Activated naive CD4-positive, alpha-beta T cell treated with anti-CD3 and anti-CD28 coated beads, Interleukin-2, amount 50 U/mL, for 24 hours (primary cell): Measurements from ENCODE around the gene PDAP1.
A peak's percentile ranks its signal among the peaks of the same experiment; 100 is the strongest.
"Not testable (repeated sequence)": the region's sequence is repeated elsewhere in the genome, so short reads cannot be mapped to it uniquely, and the experiment has no call there.

Source experiments
- H3K27ac Mint-ChIP-seq: one replicate; pipeline ENCODE4 v1.8.0; 2021; ENCODE audit warnings: mild to moderate bottlenecking, mixed read lengths
- H3K27me3 Mint-ChIP-seq: one replicate; pipeline ENCODE4 v1.8.0; 2021; ENCODE audit warnings: mixed read lengths
- H3K36me3 Mint-ChIP-seq: one replicate; pipeline ENCODE4 v1.8.0; 2021; ENCODE audit warnings: mixed read lengths
- H3K4me1 Mint-ChIP-seq: one replicate; pipeline ENCODE4 v1.8.0; 2021; ENCODE audit warnings: mixed read lengths
- H3K4me3 Mint-ChIP-seq: one replicate; pipeline ENCODE4 v1.8.0; 2021; ENCODE audit warnings: mild to moderate bottlenecking, mixed read lengths
- H3K9me3 Mint-ChIP-seq: one replicate; pipeline ENCODE4 v1.8.0; 2021; ENCODE audit warnings: mixed read lengths

The PDAP1 gene

DNA sequence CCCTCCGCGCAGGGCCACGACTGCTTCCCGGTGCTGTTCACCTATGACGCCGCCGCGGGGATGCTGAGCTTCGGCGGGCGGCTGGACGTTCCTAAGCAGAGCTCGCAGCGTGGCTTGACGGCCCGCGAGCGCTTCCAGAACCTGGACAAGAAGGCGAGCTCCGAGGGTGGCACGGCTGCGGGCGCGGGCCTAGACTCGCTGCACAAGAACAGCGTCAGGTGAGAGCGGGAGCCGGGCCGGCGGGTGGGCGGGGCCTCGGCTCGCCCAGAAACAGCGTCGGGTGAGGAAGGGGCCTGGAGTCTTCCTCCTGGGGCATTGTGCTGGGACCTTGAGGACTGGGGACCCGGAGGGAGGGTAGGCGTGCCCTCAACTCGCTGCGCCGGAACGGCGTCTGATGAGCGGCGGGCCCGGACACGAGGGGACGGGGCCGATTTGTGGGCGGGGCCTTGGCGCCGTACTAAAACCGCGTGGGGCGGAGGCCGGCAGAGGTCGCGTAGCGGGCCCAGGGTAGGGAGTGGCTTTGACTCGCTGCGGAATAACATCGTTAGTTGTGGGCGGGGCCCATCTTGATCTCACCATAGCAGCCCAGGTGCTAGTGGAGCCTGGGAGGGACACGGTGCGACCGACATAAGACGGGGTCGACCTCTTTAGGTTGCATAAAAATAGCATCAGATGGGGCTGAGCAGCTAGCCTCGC lies 15.6 kb downstream of the PDAP1 start:
- Mint-ChIP-seq H3K36me3 (peaks cover 3% of the 10 kb centered on the region), H3K4me3 (peak overlapping the region; percentile 81), H3K27me3 (no peaks in the 10 kb centered on the region), H3K27ac (peak overlapping the region; percentile 55), H3K9me3 (no peaks in the 10 kb centered on the region), H3K4me1 (peaks cover 21% of the 10 kb centered on the region)

- Mint-ChIP-seq H3K4me1 (peaks cover 19% of the 10 kb centered on the region), H3K9me3 (no peaks in the 10 kb centered on the region), H3K27me3 (no peaks in the 10 kb centered on the region), H3K4me3 (peak overlapping the region; percentile 52), H3K36me3 (peaks cover 2% of the 10 kb centered on the region), H3K27ac (no peak overlapping the region)
These were observed 16.4 kb downstream of the PDAP1 start for GRCh38 chr7:99392046-99392445.

DNA sequence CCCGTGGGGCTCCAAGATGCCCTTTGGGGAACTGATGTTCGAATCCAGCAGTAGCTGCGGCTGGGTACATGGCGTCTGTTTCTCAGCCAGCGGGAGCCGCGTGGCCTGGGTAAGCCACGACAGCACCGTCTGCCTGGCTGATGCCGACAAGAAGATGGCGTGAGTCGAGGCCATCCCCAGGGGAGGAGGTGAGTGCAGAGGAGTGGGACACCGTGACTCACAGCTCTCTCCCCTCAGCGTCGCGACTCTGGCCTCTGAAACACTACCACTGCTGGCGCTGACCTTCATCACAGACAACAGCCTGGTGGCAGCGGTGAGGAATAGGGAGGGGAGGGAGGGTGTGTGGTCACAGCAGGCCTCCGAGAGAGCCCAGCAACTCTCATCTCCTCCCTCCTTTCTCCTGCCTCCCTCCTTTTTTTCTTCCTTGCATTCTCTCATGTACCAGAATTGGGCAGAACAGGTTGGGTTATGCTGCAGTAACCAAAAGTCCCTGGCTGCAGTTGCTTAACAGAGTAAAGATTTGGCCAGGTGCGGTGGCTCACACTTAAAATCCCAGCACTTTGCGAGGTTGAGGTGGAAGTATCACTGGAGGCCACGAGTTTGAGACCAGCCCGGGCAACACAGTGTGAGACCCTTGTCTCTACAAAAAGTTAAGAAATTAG lies 17.3 kb downstream of the PDAP1 start:
- Mint-ChIP-seq H3K4me3 (no peak overlapping the region), H3K36me3 (no peaks in the 10 kb centered on the region), H3K9me3 (no peaks in the 10 kb centered on the region)

GRCh38 chr7:99389772-99390171 lies 18.6 kb downstream of the PDAP1 start:
- Mint-ChIP-seq H3K36me3 (no peaks in the 10 kb centered on the region), H3K4me3 (no peak overlapping the region), H3K9me3 (no peaks in the 10 kb centered on the region), H3K27me3 (no peaks in the 10 kb centered on the region), H3K4me1 (peaks cover 19% of the 10 kb centered on the region), H3K27ac (no peak overlapping the region)

More for the DNA sequence above, 17.3 kb downstream of the PDAP1 start:
- H3K4me1 Mint-ChIP-seq: peaks cover 19% of the 10 kb centered on the region
- peak overlapping the region; percentile 46 for H3K27ac Mint-ChIP-seq
- H3K27me3 Mint-ChIP-seq: no peaks in the 10 kb centered on the region

GRCh38 chr7:99387912-99388311 lies 20.5 kb downstream of the PDAP1 start:
- H3K4me1 Mint-ChIP-seq: peaks cover 21% of the 10 kb centered on the region
- H3K27me3 Mint-ChIP-seq: no peaks in the 10 kb centered on the region
- no peak overlapping the region for H3K4me3 Mint-ChIP-seq
- H3K36me3 Mint-ChIP-seq: peaks cover 1% of the 10 kb centered on the region
- no peaks in the 10 kb centered on the region for H3K9me3 Mint-ChIP-seq
- no peak overlapping the region for H3K27ac Mint-ChIP-seq

- H3K4me3 Mint-ChIP-seq, H3K27ac Mint-ChIP-seq, H3K36me3 Mint-ChIP-seq, H3K9me3 Mint-ChIP-seq, H3K27me3 Mint-ChIP-seq: not testable (repeated sequence)
- H3K4me1 Mint-ChIP-seq: peaks cover 21% of the 10 kb centered on the region
These were observed 21.2 kb downstream of the PDAP1 start for GRCh38 chr7:99387239-99387635.

DNA sequence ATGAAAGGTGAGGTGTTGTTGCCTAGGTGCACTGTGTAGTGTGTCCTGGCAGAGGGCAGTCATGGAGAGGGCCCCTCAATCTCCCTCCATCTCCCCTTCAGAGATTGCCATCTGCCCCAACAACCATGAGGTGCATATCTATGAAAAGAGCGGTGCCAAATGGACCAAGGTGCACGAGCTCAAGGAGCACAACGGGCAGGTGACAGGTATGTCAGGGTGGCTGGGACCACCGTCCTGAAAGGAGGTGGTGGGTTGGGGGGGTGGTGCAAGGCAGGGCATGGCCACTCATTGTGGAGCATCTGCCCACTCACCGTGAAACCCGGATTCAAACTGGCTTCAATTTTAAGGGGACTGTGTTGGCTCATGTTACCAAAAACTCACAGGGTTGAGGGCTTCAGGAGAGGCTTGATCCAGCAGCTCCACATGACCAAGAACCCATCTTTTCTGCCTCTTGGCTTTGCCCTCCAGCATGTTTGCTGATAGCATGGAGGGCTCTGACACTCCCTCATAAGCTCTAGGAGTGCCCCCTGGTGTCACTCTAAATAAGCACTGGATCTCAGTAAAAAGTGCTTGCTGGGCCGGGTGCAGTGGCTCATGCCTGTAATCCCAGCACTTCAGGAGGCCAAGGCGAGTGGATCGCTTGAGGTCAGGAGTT lies 21.7 kb downstream of the PDAP1 start:
- Mint-ChIP-seq H3K36me3 (peaks cover 1% of the 10 kb centered on the region), H3K27me3 (no peaks in the 10 kb centered on the region), H3K27ac (peak overlapping the region; percentile 4), H3K9me3 (no peaks in the 10 kb centered on the region), H3K4me1 (peaks cover 17% of the 10 kb centered on the region), H3K4me3 (no peak overlapping the region)

DNA sequence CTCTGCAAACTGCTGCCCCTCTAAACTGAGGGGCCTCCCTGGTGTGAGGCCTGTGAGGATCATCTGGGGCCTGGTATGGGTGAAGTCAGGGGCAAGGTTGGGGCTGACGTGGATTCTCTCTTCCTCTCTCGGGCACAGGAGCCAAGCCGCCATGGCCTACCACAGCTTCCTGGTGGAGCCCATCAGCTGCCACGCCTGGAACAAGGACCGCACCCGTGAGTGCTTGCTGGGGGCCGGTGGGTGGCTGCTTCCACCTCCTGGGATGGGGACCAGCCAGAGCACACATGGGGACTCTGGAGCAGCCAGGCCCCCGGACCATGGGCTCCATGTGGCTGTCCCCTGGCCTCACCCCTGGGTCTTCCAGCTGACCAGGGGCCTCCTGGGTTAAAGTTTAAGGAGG lies 22.8 kb downstream of the PDAP1 start:
- Mint-ChIP-seq H3K27ac (no peak overlapping the region), H3K36me3 (peaks cover 1% of the 10 kb centered on the region), H3K4me3 (no peak overlapping the region), H3K9me3 (no peaks in the 10 kb centered on the region), H3K4me1 (peaks cover 26% of the 10 kb centered on the region), H3K27me3 (no peaks in the 10 kb centered on the region)

GRCh38 chr7:99384523-99384922 lies 23.9 kb downstream of the PDAP1 start:
- H3K4me1 Mint-ChIP-seq: peaks cover 36% of the 10 kb centered on the region
- peaks cover 1% of the 10 kb centered on the region for H3K36me3 Mint-ChIP-seq

DNA sequence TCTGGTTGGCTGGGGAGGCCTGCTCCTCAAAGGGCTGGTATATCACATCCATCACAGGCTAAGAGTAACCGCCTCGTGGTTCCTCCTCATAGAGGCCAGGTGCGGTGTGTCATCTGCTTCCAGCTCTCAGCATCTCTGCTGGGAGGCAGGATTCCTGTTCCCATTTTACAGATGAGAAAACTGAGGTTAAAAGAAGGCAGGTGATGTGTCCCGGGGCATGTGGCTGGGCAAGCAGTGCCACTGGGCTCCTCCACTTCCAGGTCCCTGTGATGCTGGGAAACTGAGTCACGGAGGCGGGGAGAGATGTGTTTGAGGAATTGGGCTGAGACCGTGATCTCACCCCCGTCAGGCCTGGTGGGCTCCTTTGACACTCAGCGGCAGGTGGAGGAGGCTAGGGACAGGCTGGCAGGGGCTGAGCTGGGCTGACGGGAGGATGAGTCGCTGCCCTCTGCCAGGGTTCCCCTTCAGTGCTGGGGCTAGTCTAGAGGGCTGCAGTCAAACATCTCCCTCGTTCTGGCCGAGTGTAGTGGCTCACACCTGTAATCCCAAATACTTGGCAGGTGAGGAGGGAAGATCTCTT lies 24.5 kb downstream of the PDAP1 start:
- Mint-ChIP-seq H3K36me3 (peaks cover 4% of the 10 kb centered on the region), H3K27ac (peak overlapping the region; percentile 92), H3K27me3 (no peaks in the 10 kb centered on the region), H3K4me3 (no peak overlapping the region), H3K4me1 (peaks cover 42% of the 10 kb centered on the region), H3K9me3 (no peaks in the 10 kb centered on the region)

More at GRCh38 chr7:99384523-99384922, 23.9 kb downstream of the PDAP1 start:
- H3K27me3 Mint-ChIP-seq: no peaks in the 10 kb centered on the region
- peak overlapping the region; percentile 70 for H3K27ac Mint-ChIP-seq
- no peaks in the 10 kb centered on the region for H3K9me3 Mint-ChIP-seq
- H3K4me3 Mint-ChIP-seq: no peak overlapping the region

- H3K9me3 Mint-ChIP-seq: no peaks in the 10 kb centered on the region
- peaks cover 43% of the 10 kb centered on the region for H3K4me1 Mint-ChIP-seq
- H3K27ac Mint-ChIP-seq: peak overlapping the region; percentile 92
- H3K27me3 Mint-ChIP-seq: no peaks in the 10 kb centered on the region
- no peak overlapping the region for H3K4me3 Mint-ChIP-seq
- peaks cover 4% of the 10 kb centered on the region for H3K36me3 Mint-ChIP-seq
These were observed 25.2 kb downstream of the PDAP1 start for GRCh38 chr7:99383203-99383602.

- no peaks in the 10 kb centered on the region for H3K9me3 Mint-ChIP-seq
- H3K4me1 Mint-ChIP-seq: peaks cover 55% of the 10 kb centered on the region
- H3K4me3 Mint-ChIP-seq: peak overlapping the region; percentile 77
- H3K36me3 Mint-ChIP-seq: peaks cover 7% of the 10 kb centered on the region
- no peaks in the 10 kb centered on the region for H3K27me3 Mint-ChIP-seq
- peak overlapping the region; percentile 92 for H3K27ac Mint-ChIP-seq
These were observed 26.7 kb downstream of the PDAP1 start for GRCh38 chr7:99381664-99382075.

DNA sequence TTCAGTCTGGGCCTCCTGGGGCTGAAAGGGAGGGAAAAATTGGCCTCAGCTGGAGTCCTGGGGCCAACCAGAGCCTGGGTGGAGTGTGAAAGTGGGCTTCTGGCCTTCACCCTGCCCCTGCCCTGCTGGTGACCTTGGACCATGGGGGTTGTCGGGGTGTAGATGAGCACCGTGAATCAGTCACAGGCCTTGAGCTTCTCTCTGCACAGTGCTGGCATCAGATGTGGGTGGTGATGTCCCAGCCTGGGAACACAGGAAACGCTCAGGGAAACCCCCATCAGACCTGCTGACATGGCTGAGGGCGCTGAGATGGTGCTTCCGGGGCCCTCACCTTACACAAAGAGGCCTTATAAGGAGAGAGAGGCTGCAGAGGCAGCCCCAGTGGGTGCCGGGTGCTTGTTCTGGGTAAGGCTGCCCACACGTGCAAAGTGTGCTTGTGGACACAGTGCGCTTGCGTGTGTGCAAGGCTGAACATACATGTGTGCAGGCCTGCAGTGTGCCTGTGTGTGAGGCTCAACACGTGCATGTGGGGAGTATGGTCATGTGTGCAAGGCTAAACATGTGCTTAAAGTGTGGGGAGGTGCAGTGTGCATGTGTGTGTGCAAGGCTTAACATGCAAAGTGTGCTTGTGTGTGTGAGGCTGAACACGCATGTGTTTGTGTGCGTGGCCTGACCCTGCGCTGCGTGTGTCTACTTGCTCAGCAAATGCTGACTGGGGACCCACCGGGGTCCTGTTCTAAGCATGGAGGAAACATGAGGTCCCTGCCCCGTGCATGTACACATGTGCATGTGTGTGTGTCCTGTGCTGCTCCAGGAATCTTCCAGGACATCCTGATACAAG lies 27.4 kb downstream of the PDAP1 start:
- Mint-ChIP-seq H3K4me3 (peak overlapping the region; percentile 77), H3K36me3 (peaks cover 7% of the 10 kb centered on the region), H3K9me3 (no peaks in the 10 kb centered on the region), H3K27ac (peak overlapping the region; percentile 92), H3K27me3 (no peaks in the 10 kb centered on the region), H3K4me1 (peaks cover 61% of the 10 kb centered on the region)

DNA sequence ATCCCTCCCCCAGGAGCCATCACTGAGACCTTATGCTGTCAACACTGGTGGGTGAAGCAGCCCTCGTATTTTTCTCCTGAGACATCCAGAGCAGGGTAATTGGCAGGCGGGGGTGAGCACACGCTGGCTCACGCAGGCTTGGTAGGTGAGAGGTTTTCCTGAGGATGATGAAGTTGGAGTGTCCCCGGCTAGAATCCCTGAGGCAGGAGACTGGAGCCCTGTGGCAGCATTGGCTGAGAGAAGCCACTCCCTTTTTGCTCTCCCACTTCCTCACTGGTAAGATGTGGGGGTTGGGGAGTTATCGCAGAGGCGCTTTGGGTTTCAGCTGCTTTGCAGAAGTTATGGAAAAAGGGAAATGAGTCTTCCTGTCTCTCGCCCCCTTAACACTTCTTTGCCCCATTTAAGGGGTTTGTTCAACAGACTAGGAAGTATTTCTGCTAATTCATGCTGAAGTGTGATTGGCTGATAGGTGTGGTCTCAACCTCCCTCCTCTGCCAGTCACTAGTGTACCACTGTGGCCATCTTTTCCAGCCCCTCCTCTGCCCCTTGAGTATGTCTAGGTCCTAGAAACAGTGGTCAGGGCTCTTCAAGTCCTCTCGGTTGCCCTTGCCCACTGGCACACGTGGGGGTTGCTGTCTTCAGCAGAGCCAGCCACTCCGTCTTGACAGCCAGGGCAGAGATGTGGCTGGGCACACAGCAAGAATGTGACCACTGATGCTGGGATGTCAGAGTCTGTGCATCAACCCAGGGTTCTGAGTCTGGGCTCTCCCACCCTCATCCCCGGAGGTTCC lies 28.2 kb downstream of the PDAP1 start:
- peak overlapping the region; percentile 77 for H3K4me3 Mint-ChIP-seq
- peaks cover 7% of the 10 kb centered on the region for H3K36me3 Mint-ChIP-seq
- no peaks in the 10 kb centered on the region for H3K27me3 Mint-ChIP-seq
- no peaks in the 10 kb centered on the region for H3K9me3 Mint-ChIP-seq
- H3K27ac Mint-ChIP-seq: peak overlapping the region; percentile 92
- peaks cover 62% of the 10 kb centered on the region for H3K4me1 Mint-ChIP-seq

- not testable (repeated sequence) for H3K9me3 Mint-ChIP-seq, H3K36me3 Mint-ChIP-seq, H3K27me3 Mint-ChIP-seq
- peaks cover 62% of the 10 kb centered on the region for H3K4me1 Mint-ChIP-seq
- H3K27ac Mint-ChIP-seq: peak overlapping the region; percentile 92
- peak overlapping the region; percentile 77 for H3K4me3 Mint-ChIP-seq
These were observed 28.7 kb downstream of the PDAP1 start for GRCh38 chr7:99379693-99380031.
